Right lobe of liver (tissue), 4 donors: ENCODE measurements around the gene CEP44.

Experiments used
- POLR2A ChIP-seq: fragments of 450-650 bp; IDR thresholded peaks from one replicate; pipeline ENCODE4 v1.6.1; 2017; ENCODE audit warnings: antibody characterized with exemption, mild to moderate bottlenecking
- TF ChIP-seq, protein P1 (sequence below), 4 donors: fragments of 200-600 bp in 3 of 4; fragments of 450-650 bp in 1 of 4; IDR thresholded peaks; one replicate each; pipeline versions ENCODE4 v1.5.1 to v1.8.0; 2016 to 2022; ENCODE audit warnings: antibody characterized with exemption in 4 of 4, mild to moderate bottlenecking in 2 of 4
- donor health status: DM: no; HTN: no; CAD: no.
- donor health status: DM: no; HTN: no; CAD: no.
- donor health status: DM: no; HTN: yes; CAD: no.

DNA sequence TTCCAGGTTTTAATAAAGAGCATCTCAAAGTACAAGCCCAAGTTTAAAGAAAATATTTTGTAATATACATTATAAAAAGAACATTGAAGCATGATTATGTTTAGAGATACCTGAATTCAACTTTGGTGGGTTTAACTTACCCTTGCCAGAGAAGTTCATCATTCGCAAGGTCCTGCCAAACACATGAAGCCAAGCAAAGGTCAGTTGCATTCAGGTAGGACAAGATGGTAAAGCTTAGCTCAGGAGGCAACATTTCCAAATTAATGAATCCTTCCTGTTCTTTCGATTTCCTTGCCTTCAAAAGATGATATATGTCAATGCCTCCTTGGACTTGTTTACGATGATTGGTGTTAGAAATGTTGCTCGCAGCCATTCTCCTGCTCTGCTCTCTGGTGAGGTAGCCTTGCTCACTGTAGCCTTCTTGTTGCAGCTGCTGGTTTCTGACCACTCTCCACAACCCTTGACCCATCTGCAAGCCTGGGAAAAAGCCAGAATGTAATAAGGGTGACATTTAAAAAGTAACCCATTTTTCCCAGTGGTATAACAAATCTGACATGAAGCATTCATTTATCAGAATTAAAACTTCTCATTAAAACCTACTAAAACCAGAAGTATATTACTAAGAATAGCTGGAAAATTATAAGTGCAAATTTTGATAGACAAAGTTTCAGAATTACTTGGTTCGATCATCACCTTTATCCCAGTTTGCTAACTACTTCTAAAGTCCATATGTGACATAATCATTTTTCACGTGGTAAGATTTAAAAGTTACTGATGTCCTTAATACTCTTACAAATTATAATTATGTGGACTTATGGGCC, 20.9 kb upstream of the CEP44 start:
- TF ChIP-seq, protein P1, sequence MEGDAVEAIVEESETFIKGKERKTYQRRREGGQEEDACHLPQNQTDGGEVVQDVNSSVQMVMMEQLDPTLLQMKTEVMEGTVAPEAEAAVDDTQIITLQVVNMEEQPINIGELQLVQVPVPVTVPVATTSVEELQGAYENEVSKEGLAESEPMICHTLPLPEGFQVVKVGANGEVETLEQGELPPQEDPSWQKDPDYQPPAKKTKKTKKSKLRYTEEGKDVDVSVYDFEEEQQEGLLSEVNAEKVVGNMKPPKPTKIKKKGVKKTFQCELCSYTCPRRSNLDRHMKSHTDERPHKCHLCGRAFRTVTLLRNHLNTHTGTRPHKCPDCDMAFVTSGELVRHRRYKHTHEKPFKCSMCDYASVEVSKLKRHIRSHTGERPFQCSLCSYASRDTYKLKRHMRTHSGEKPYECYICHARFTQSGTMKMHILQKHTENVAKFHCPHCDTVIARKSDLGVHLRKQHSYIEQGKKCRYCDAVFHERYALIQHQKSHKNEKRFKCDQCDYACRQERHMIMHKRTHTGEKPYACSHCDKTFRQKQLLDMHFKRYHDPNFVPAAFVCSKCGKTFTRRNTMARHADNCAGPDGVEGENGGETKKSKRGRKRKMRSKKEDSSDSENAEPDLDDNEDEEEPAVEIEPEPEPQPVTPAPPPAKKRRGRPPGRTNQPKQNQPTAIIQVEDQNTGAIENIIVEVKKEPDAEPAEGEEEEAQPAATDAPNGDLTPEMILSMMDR (IDR thresholded peaks at IDR 0.05), result no peak
- peak; percentile 57 for TF ChIP-seq POLR2A
